Fibroblast of mammary gland (primary cell): ENCODE measurements around the gene ULK3.

Experiments used
- DNase-seq: peaks from one replicate; pipeline ENCODE4 v3.0.0-alpha.2; 2010; ENCODE audit warnings: low read depth
- H3K4me3 ChIP-seq: 2 replicates; pipeline ENCODE4 v1.5.1; 2011; ENCODE audit warnings: low read depth, mild to moderate bottlenecking, low read length, moderate library complexity; ENCODE audit not compliant: control insufficient read depth
- TF ChIP-seq, protein P1 (sequence below): conservative IDR thresholded peaks from 2 replicates; pipeline ENCODE4 v1.5.1; 2011; ENCODE audit warnings: low read depth, low read length, inconsistent platforms; ENCODE audit not compliant: control insufficient read depth, insufficient read depth

The ULK3 gene

DNA sequence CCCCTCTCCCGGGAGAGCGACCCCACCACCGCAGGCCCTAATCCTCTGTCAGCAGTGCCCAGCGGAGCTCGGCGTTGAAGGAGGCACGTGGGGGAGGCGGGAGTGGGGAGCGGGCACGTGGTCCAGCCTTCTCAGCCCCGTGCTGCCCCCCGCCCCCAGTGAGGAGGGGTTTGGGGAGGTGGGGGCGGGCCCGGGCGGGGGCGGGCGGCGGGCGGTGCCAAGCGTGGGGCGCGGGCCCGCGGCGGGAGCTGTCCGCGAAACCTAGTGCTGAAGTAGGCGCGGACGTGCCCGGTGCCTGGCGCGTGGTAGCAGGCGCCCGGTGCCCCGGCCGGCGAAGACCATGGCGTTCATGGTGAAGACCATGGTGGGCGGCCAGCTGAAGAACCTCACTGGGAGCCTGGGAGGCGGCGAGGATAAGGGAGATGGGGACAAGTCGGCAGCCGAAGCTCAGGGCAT is 16.6 kb downstream of the ULK3 start, which contains the start of gene CPLX3:
CPLX3 (plus strand) TSS at position 264 of the 456 bp plus-strand sequence; CDS start at position 341, 77 bp downstream.
- TF ChIP-seq, protein P1, sequence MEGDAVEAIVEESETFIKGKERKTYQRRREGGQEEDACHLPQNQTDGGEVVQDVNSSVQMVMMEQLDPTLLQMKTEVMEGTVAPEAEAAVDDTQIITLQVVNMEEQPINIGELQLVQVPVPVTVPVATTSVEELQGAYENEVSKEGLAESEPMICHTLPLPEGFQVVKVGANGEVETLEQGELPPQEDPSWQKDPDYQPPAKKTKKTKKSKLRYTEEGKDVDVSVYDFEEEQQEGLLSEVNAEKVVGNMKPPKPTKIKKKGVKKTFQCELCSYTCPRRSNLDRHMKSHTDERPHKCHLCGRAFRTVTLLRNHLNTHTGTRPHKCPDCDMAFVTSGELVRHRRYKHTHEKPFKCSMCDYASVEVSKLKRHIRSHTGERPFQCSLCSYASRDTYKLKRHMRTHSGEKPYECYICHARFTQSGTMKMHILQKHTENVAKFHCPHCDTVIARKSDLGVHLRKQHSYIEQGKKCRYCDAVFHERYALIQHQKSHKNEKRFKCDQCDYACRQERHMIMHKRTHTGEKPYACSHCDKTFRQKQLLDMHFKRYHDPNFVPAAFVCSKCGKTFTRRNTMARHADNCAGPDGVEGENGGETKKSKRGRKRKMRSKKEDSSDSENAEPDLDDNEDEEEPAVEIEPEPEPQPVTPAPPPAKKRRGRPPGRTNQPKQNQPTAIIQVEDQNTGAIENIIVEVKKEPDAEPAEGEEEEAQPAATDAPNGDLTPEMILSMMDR = no peak
- no peak for DNase-seq
- no peak within 1 kb of the TSS for H3K4me3 ChIP-seq

DNA sequence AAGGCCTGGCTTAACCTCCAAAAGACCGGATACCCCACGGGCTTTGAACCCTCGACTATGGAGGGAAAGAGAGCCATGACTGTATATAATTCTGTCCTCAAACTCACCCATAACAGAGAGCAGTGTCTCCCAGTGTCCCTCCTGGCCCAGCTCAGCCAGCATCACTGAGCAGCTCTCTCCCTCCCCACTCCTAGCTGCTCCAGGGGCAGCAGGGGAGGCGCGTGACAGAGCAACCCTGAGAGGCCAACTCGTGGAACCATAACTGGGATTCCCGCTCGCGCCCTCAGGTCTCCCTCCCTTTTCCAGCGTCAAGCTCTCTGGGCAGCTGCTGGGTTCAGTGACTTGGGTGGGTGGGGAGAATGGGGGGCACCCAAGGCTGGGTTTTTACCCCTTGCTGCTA is 17.1 kb downstream of the ULK3 start:
- TF ChIP-seq, protein P1 = no peak
- no peak overlapping the region for H3K4me3 ChIP-seq
- no peak for DNase-seq

DNA sequence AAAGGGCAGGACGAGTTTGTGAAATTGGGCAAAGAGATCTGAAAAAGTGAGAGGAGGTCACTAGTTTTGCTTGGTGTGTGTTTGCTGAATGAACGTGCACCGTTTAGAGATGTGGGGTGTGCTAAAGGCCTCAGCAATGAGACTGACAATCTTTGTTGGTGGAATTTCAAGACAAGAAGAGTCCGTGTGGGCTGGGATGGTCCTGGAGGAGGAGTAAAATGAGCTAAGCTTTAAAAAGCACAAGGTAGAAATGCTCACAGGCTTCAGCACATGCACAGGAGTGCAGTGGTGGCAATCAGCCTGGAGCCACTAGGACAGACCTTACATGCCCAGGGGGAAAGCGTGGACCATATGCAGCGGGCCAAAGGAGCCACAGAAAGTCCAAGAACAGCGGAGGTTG is 18.0 kb downstream of the ULK3 start:
- no peak overlapping the region for H3K4me3 ChIP-seq
- no peak for DNase-seq
- TF ChIP-seq, protein P1 = no peak

DNA sequence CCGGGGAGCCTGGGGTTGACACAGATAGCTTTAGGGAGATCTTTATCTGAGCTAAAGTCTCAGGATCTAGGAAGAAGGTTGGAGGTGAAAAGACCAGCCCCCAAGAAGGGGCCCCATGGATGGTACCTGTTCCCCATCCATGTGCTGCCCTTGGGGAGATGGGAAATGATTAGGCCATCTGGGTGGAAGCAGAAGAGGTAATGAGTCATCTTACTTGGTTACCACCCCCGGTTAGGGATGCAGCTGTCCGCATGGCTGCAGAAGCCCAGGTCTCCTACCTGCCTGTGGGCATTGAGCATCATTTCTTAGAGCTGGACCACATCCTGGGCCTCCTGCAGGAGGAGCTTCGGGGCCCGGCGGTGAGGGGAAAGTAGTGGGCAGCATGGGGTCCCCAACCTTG is 19.6 kb downstream of the ULK3 start:
- no peak overlapping the region for H3K4me3 ChIP-seq
- TF ChIP-seq, protein P1 = no peak
- DNase-seq = no peak

DNA sequence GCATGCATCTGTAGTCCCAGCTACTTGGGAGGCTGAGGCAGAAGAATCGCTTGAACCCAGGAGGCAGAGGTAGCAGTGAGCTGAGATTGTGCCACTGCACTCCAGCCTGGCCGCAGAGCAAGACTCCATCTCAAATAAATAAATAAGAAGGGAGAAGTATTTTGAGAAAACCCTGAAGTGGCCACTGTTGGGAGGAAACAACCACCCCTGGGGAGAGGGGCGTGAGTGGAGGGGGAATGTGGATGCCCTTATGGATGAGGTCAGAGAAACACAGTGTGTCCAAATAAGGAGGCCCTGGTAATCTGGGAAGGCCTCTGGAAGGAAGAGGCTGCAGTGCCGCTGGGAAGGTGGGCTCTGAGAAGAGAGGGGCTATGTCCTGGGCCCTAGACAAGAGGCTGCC is 20.7 kb downstream of the ULK3 start:
- H3K4me3 ChIP-seq = no peak overlapping the region
- no peak for DNase-seq
- TF ChIP-seq, protein P1 = no peak

DNA sequence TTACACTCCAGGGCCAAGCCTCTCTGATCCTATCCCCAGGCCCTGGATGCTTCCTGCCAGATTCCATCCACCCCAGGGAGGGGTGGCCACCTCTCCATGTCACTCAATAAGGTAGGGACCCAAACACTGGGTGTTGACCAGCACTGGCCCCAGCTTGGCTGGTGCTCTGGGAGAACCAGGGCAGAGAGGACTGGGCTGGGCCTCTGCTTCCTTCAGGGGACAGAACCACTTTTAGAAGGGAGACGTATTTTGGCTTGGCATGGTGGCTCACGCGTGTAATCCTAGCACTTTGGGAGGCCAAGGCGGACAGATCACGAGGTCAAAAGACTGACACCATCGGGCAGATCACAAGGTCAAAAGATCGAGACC is 21.2 kb downstream of the ULK3 start:
- DNase-seq = no peak
- no peak overlapping the region for H3K4me3 ChIP-seq

More for the DNA sequence above, 21.2 kb downstream of the ULK3 start:
- TF ChIP-seq, protein P1 = no peak
